GM21423 (cell line): ENCODE measurements around the gene NME8.

Experiments used
- ATAC-seq: cut with Tn5 transposase; IDR thresholded peaks from one replicate; pipeline ENCODE4 v1.9.1; 2021; ENCODE audit warnings: mild to moderate bottlenecking, moderate library complexity; ENCODE audit not compliant: unreplicated experiment

The NME8 gene

DNA sequence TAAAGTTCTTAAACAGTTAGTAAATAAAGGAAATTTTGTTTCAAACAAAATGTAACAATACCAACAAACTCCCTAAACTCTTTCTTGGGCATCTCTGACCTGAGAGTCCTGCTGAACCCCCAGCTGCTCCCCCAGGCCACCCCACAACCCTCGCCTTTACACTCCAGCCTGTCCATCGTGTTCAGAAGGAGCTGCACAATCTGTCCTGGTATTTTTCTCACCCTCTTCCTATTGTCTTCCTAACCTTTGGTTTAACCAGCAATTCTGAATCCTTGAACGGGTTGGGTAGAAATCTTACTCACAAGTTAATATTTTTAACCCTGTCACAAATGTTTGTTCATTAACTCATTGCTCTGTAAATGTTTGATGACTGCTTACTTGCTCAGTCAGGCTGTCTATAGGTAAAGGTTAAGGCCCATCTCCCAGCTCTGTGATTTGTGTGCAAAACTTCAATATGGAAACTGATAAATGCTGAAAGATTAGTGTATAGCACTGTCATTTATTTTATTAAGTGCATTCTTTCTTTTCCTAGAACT is 51.4 kb downstream of the NME8 start:
- ATAC-seq = no peak

DNA sequence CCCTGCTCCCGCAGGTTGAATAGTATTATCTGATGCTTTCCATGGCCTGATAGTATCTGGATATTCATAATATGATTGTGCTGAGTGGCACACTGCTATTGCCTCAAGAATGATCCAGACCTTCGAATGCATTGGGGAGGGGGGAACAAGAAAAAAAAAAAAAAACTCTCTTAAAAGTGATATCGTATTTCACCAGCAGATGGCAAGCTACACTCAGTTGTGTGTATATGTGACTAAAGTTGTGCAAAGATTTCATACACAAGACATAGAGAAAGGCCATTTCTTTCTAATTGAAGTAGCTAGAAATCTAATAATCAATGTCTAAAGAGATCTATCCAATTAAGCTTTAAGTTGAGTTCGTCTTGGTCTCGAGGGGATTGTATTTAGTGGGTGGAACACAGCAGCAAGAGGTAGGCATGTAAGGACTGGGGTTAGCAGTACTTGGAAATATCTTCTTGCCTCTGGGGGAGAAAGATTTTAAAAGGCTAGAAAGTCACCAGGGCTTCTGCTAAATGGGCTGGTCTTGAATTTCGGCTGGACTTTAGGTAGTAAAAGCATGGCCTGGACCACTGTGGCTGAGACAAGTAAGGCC is 52.9 kb downstream of the NME8 start:
- no peak for ATAC-seq

DNA sequence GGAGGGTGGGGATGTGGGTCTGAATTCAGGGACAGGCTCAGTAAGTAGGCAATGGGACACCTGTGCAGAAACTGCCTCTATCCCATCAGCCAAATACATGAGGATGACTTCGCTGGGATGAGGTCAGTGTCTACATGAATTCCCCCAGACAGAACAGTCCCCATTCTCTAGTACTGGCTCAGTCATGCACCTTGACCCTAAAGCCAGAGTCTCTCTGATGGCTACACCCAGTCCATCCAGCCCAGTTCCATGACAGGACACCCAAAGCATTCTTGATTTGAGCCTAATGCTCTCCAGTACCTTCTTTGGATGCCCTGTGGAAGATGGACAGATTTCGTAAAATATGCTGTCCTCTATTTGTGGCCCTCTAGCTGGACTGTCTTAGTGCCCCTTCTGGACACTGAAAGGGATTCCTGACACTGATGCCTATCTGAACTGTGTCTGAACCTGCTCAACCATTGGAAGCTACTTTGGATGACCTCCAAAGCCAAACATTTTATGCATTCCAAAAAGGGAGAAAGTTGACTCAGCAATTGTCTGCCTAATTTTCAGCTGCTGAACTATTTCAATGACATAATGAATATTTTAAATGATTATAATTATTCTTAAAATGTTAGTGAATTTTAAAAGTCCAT is 53.6 kb downstream of the NME8 start:
- ATAC-seq = no peak

DNA sequence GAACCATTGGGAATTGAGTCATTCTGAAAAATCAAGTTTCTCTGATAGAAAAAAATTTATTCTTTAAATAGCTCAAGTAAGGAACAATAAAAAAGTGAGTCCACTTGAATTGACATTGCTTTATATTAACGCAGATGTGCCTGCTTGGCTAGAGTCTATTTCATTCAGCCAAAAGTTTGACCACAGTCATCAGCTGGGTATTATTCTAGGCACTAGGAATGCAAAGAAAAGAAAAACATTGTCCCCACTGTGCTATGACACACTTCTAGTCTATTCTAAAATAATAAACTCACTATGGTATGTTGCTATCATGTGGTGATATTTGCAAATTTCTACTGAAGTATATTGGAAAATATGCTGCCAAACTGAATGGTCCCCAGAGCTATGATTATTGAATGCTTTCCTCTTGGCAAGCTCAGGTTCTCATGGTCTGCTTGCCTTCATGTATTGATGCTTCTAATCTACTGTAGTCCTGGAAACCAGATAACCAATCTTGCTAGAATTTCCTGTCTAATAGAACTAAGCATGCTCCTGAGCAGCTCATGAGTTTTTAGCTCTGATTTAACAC is 59.9 kb downstream of the NME8 start:
- no peak for ATAC-seq

DNA sequence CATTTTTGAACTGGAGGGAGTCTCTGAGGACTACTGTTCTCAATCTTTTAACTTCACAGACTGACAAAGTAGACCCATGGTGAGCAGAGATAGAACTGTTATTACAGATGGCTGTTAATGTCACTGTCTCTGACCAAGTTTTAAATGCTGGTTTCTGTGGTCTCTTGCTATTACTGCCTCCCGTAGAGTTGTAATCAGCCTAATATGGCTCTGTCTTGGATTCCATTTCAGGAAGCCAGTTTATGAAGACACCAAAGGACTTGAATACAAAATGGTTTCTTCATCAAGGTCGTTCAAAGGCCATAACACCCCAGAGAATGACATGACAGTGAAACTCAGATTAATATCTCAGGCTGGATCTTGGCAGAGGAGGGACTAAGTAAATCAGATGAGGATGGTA is 64.4 kb downstream of the NME8 start:
- no peak for ATAC-seq

DNA sequence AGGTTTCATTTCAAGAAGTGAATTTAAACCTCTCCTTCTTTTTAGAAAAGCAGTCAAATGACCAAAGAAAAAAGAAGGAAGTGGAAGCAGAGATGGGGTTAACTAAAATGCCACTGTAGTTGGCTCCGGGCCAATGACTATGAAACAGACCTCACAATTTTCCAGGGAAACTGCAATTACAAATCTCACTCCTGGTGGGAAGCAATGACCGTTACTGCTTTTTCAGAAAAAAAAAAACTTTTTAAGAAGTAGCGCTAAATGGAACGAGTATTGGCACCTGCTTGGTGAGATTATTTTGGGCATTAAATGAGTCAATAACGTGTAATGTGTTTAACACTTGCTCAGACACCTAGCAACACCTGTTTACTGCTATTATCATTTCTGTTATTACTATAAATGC is 67.0 kb downstream of the NME8 start:
- no peak for ATAC-seq

DNA sequence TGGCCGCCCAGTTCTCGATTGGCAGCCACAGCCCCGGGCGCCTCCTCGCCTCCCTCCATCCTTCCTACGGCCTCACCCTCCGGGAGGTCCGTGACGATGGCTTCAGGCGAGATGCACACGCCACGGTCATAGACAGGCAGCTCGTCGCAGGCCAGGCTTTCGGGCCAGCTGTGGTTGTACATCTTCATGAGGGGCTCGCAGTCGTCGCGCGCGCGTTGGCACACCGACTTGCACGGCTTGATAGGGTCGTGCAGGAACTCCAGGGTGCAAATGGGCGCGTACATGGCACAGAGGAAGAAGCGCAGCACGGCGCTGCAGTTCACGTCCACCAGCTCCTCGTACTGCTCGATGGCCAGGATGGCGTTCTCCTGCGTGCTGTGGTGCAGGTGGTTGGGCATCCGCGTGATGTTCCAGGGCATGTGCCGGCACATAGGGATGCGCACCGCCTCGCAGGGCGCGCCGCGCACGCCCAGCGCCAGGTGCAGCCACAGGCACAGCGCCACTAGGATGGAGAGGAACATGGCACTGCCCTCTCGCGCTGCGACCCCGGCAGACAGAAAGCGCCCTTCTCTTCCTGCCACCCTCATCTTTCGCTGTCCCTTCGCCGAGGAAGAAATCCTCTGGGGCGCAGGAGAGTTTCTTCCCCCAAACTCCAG is 67.7 kb downstream of the NME8 start:
- ATAC-seq = no peak

DNA sequence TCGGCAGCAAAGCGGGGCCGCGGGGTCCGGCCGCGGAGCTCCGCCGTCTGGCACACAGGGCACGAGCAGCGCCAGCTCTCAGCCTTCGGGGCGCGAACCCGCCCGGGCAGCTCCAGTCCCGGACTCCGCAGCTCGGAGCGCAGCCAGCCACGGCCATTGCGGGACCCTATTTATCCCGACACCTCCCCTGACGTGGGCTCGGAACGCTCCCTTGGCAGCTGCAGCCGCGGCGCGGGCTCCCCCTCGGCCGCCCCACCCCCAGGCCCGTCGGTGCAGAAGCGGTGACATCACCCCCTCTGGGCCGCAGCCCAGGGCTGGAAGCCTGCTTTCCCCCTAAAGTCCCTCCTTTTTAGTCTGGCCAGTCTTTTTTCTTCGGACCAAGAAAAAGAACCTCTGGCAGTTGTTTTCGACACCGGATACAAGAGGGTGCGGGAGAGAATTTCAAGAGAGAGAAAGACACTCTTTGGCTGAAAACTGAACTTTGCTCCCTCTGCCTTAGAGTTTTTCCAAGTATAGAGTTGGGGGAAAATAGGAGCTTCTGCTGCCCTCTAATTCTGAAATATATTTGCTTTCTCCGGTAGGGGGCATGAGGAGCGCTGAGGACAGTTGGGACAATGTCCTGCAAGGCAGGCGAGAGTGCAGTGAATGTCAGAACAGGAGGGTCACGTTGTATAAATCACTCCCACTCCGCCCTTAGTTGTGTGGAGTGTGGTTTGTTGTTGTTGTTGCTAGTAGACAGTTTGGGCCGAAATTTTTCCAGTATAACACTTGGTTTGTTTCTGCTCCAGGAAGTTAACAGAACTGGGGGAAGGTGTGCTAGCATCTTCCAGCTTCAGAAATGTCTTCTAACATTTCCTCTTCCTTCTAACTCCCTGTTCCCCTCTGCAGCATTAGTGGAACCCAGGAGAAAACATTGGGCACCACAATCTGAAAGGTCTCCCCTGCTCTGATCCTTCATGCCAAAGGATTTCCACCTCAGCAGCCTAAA is 68.6 kb downstream of the NME8 start, which contains the start of gene SFRP4:
Gene SFRP4, minus strand, starts transcription at position 145 of the 988 bp plus-strand sequence. CDS start 280 bp downstream, outside the sequence.
- ATAC-seq = peak; percentile 32

DNA sequence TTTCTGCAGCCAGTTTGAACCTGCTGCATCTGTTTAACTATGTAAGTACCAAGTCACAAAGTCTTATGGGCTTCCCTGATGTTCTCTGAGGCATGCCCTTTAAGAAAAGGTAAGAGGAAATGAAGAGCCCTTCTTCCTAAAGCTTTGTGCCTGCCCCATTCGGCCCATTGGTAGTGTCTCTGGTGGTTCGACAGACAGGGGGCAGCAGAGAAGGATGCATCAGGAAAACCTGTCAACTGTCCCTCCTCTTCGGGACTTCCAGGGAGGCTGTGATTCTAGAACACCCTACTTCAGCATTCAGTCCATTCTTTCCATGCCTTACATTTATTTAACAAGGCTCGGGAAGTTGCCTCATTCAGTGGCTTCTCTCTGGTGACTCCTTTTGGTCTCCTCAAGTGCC is 70.1 kb downstream of the NME8 start:
- no peak for ATAC-seq

DNA sequence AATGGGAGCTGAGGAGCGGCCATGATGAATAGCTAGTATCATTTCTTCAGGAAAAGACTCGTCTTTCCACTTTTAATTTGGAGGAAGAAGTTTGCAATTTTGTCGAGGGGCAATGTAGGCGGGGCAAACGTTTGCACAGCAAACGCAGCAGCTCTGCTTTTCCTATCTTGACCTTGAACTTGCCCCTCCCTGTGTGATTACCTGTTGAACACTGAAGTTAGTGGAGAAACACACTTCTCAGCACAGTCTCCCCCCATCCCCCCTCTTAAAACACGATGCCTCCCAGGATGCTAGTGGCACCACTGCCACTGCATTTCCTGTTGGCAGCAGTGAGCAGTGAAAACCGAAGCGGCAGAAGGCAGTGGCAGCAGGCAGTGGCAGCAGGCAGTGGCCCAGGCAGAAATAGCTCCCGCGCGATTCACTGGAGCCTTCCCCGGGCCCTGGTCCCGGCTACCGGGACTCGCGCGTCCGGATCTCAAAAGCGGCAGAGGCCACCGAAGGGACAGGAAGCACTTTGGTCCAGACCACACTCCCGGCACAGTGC is 72.0 kb downstream of the NME8 start, which contains the start of gene EPDR1:
Gene EPDR1, plus strand, starts transcription at position 336 of the 544 bp plus-strand sequence. CDS start 300 bp downstream, outside the sequence.
- ATAC-seq = peak; percentile 59

DNA sequence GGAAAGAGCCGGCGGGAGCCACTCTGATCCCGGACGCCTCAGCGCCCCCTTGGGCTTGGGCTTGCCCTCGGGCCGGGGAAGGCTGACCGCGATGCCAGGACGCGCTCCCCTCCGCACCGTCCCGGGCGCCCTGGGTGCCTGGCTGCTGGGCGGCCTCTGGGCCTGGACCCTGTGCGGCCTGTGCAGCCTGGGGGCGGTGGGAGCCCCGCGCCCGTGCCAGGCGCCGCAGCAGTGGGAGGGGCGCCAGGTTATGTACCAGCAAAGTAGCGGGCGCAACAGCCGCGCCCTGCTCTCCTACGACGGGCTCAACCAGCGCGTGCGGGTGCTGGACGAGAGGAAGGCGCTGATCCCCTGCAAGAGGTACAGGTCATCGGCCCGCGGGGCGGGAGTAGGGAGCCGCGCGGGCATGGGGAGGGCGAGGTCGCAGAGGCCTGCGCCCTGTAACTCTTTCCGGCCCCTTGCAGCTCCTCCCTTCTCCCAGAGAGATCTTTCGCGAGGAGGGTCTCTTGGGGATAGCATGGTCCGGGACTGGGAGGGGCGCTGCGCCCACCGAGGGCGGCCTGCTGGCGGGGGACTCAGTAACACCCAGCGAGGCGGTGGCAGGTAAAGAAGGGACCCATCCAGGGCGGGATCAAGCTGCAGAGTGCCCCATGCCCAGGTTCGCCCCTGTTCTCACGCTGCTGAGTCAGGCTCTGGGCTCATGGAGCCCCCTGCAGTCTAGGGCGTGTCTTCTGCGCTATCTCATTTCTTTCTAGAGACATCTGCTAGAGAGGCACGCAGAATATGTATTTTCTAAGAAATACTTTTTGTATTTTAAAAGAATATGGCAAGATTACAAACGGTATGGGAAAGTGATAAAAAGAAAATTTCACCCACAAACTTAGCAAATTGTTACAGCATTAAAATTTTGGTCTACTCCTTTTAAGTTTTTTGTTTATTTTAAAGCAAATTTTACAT is 72.7 kb downstream of the NME8 start:
- ATAC-seq = peak; percentile 60

DNA sequence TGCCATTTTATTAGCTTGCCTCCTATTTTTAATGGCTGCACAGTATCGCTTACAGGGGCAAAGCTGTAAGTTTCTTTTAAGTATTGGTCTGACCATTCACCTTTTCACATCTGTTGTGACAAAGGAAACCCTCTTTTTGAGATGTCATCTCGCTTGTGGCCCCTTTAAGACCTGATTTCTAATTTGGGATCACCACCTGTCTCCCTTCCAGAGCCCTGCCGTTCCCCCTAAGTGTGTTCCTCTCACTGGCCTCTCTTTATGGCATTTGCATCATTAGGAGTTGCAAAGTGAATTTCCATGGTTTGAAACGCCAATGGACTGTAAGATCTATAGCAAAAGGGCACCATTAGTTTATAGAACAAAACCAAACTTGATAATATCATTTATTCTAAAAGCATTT is 73.5 kb downstream of the NME8 start:
- ATAC-seq = no peak

DNA sequence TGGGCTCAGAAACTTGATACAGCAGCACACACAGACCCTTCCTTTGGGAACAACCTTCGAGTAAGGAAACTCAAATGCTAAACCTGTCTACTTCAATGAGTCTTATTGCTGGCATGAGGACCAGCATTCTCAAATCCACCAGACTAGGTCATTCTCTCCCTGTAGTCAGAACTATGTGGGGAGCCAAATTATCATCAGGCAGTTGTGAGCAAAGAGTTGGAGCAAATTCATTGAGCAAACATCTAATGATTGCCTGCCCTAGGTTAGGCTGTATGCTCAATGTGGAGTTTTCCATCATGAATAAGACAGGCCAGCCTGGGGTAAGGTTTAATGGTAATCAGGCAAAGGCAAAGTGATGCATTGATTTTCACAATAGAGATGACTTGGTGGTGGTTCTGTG is 75.6 kb downstream of the NME8 start:
- no peak for ATAC-seq

DNA sequence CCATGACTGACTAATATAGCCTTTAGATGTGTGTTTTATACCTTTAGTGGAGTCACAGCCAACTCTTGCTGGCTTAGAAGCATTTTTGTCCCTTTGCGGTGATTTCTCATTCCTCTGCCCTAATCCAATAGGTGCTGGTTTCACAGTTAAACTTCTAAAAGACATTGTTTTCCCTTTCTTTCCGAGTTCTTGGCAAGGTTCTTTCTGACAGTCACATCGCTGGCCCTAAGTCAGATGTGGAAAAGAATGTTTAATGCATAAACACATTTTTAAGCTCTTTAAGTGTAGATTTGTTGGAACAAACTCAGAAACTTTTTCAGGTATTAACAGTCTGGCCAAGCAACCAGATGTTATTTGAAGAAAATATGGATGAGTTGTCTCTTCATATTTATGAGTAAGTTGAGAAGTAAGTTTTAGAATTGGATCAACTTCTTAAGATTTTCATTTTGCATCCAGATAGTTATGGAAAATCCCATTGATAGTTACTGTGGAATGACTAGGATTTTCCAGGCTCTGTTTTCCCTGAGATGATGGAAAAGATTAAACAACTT is 76.2 kb downstream of the NME8 start:
- no peak for ATAC-seq

DNA sequence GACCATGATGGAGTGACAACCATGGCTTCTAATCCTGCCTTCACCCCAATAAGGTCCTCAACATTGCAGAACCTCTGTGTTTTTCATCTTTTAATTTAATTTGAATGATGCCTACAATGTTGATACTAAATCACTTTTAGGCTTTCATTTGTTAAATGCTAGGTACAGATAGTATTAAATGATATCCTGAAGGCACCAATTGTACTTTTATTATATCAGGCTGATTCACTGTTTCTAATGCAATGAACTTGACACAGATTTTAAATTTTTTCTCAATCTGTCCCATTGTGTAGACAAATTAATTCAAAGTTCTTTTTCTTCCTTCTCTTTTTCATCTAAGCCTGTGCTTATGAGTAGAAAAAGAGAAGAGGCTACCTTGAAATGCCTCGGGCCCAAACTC is 77.2 kb downstream of the NME8 start:
- no peak for ATAC-seq

DNA sequence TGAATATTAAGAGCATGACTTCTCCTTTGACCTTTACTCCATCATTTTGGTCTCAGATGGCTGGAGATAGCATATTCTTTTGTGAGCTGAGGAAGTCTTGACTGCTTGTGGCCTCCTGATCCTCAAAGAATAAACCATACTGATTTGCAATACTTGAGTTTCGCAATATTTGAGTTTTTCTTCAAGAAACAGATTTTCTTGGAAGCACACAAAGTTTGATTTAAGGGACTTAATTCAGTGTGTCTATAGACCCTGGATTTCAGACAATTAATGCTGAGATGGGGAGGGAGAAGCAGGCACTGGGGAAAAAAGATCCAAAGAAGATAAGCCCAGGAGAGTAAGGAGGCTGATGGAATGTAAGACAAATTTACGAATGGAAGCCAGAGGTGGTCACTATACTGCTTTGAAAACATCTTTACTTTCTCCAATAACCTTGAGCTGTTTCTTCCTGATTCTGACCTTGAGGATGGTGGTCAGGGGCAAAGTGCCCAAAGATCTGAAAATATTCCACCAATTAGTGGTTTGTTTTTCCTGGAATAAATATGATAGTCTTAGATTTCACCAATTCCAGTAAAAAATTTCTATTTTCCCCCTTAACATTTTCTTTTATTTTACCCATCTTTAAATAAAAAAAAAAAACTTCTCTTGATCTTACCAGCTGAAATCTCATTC is 79.5 kb downstream of the NME8 start:
- ATAC-seq = no peak

DNA sequence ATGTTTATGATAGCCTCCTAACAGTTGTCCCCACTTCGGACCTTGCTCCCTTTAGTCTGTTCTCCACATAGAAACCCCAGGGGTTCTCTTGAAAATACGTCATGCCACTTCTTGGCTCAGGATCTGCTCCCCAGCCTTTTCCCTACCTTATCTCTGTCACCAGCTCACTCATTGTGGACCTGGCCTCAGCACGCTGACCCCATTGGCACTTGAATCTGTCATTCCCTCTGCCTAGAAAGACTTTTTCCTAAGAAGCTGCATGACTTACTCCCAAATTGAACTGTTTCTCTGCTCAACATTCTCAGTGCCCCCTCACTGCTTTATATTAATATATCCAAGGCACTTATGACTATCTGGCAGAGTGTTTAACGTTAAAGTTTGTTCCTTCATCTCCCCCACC is 80.5 kb downstream of the NME8 start:
- ATAC-seq = no peak
